ENCODE measurements around the gene RBM23.
A peak's percentile ranks its signal among the peaks of the same experiment; 100 is the strongest.
"Not testable (repeated sequence)": the region's sequence is repeated elsewhere in the genome, so short reads cannot be mapped to it uniquely, and the experiment has no call there.

The RBM23 gene

GRCh38 chr14:22915886-22916521 is 2.9 kb downstream of the RBM23 start:
- DNase-seq (ENCODE audit: low spot score): no peak

GRCh38 chr14:22914836-22915235 is 4.1 kb downstream of the RBM23 start:
- not testable (repeated sequence) for DNase-seq (ENCODE audit: low spot score)

GRCh38 chr14:22910916-22911315 is 8.0 kb downstream of the RBM23 start:
- no peak for DNase-seq (ENCODE audit: low spot score)

GRCh38 chr14:22908601-22909000 is 10.3 kb downstream of the RBM23 start:
- no peak for DNase-seq (ENCODE audit: low spot score)

- DNase-seq (ENCODE audit: low spot score): no peak
These were observed 11.5 kb downstream of the RBM23 start for GRCh38 chr14:22907429-22907828.

GRCh38 chr14:22906073-22906472 is 12.9 kb downstream of the RBM23 start:
- no peak for DNase-seq (ENCODE audit: low spot score)

GRCh38 chr14:22905627-22906026 is 13.3 kb downstream of the RBM23 start:
- DNase-seq (ENCODE audit: low spot score): no peak

GRCh38 chr14:22903742-22904087 is 15.2 kb downstream of the RBM23 start:
- no peak for DNase-seq (ENCODE audit: low spot score)

GRCh38 chr14:22901799-22902198 is 17.1 kb downstream of the RBM23 start:
- no peak for DNase-seq (ENCODE audit: low spot score)

- DNase-seq (ENCODE audit: low spot score): no peak
These were observed 18.7 kb downstream of the RBM23 start for GRCh38 chr14:22900081-22900799.

GRCh38 chr14:22898302-22899090 is 20.5 kb downstream of the RBM23 start:
- no peak for DNase-seq (ENCODE audit: low spot score)

GRCh38 chr14:22897357-22897756 is 21.6 kb downstream of the RBM23 start:
- DNase-seq (ENCODE audit: low spot score): no peak

GRCh38 chr14:22896760-22897159 is 22.2 kb downstream of the RBM23 start:
- DNase-seq (ENCODE audit: low spot score): no peak

- DNase-seq (ENCODE audit: low spot score): no peak
These were observed 22.6 kb downstream of the RBM23 start for GRCh38 chr14:22896356-22896755.

- no peak for DNase-seq (ENCODE audit: low spot score)
These were observed 23.5 kb downstream of the RBM23 start for GRCh38 chr14:22895402-22895801.

GRCh38 chr14:22893706-22894105 is 25.2 kb downstream of the RBM23 start:
- DNase-seq (ENCODE audit: low spot score): no peak

- DNase-seq (ENCODE audit: low spot score): no peak
These were observed 26.5 kb downstream of the RBM23 start for GRCh38 chr14:22892488-22892887.

GRCh38 chr14:22890416-22890815 is 28.5 kb downstream of the RBM23 start:
- DNase-seq (ENCODE audit: low spot score): no peak

- DNase-seq (ENCODE audit: low spot score): no peak
These were observed 30.3 kb downstream of the RBM23 start for GRCh38 chr14:22888662-22889061.

- no peak for DNase-seq (ENCODE audit: low spot score)
These were observed 31.0 kb downstream of the RBM23 start for GRCh38 chr14:22887990-22888378.

- no peak for DNase-seq (ENCODE audit: low spot score)
These were observed 31.5 kb downstream of the RBM23 start for GRCh38 chr14:22887260-22887989.

- peak; percentile 81 for DNase-seq (ENCODE audit: low spot score)
These were observed 32.3 kb downstream of the RBM23 start for GRCh38 chr14:22886500-22887259.
